Adrenal gland (tissue), 12 donors: ENCODE data around the gene TRIO. TPM values are rescaled to one million over a fixed set of nuclear protein-coding genes. Genes with fewer than 3 reads are reported as not detected.

Source experiments
- DNase-seq, 7 donors: peaks; one replicate each; pipeline ENCODE4 v3.0.0-alpha.2; 2019 to 2020
- H3K27ac ChIP-seq, 5 donors: fragments of 200-600 bp; sonication (generic) in 4 of 5; 1 replicate in 3 of 5; 2 replicates in 2 of 5; pipeline versions ENCODE4 v1.5.1 to v1.8.0; 2016 to 2020; ENCODE audit warnings: mild to moderate bottlenecking in 1 of 5
- H3K27me3 ChIP-seq: fragments of 200-600 bp; 2 replicates; pipeline ENCODE4 v1.8.0; 2021
- H3K36me3 ChIP-seq, 2 donors: fragments of 200-600 bp; replicated peaks in 1 of 2; 1 replicate in 1 of 2; 2 replicates in 1 of 2; pipeline versions ENCODE4 v1.5.1 to v1.8.0; 2018 to 2022
- H3K4me1 ChIP-seq, 2 donors: fragments of 200-600 bp; replicated peaks in 1 of 2; 1 replicate in 1 of 2; 2 replicates in 1 of 2; pipeline versions ENCODE4 v1.5.1 to v1.8.0; 2018 to 2021
- H3K4me3 ChIP-seq, 4 donors: fragments of 200-600 bp; sonication (generic) in 3 of 4; one replicate each; pipeline ENCODE4 v1.5.1; 2016 to 2018
- H3K9me3 ChIP-seq, 3 donors: fragments of 200-600 bp; sonication (generic) in 1 of 3; replicated peaks in 1 of 3; 1 replicate in 2 of 3; 2 replicates in 1 of 3; pipeline versions ENCODE4 v1.5.1 to v1.8.0; 2016 to 2021
- POLR2A ChIP-seq, 2 donors: fragments of 450-650 bp; IDR thresholded peaks; one replicate each; pipeline ENCODE4 v1.6.1; 2017; ENCODE audit warnings: antibody characterized with exemption in 2 of 2, mild to moderate bottlenecking in 2 of 2, moderate library complexity in 1 of 2
- WGBS, 4 donors: extraction: QIAGEN DNeasy Blood & Tissue Kit in 2 of 4; methylation state at CpG; one replicate each; pipeline versions ENCODE4 v1.1.5 to v1.1.7; 2013 to 2017; 5-methylcytosine and 5-hydroxymethylcytosine counted together
- intact Hi-C, 2 donors: fragments of 100-400 bp; cut with DNase I; formaldehyde crosslinking; loops; one replicate each; pipeline versions ENCODE4 v1.14.1 to v1.15.0; 2022 to 2023
- polyA plus RNA-seq, 3 donors: library from polyadenylated mRNA; stranded (reverse); fragments of 200-250 nt in 2 of 3; fragments of 350-450 nt in 1 of 3; fragmentation: Illumina TruSeq in 1 of 3; extraction: RNeasy Lipid Tissue Mini Kit (QIAGEN cat#74804) in 1 of 3; gene quantifications; one replicate each; pipeline ENCODE4 v1.2.3, GENCODE V29; 2013 to 2014
- total RNA-seq, 9 donors: library from RNA; depleted of rRNA in 4 of 9; stranded (reverse); fragments of >200 nt in 4 of 9; fragments of 120-200 nt in 1 of 9; fragmentation: NEBNext Ultra II Directional in 1 of 9; extraction: Animal tissue kit (Norgen Biotek cat#: 25700) in 1 of 9; gene quantifications; one replicate each; pipeline versions ENCODE4 v1.1.0 to v1.2.4, GENCODE V29; 2013 to 2023
- TF ChIP-seq, protein P1 (sequence below), 6 experiments: fragments of 450-650 bp in 4 of 6; fragments of 200-600 bp in 2 of 6; sonication (generic) in 1 of 6; IDR thresholded peaks; 1 replicate in 5 of 6; 2 replicates in 1 of 6; pipeline versions ENCODE4 v1.5.1 to v1.8.0; 2016 to 2021; ENCODE audit warnings: antibody characterized with exemption in 6 of 6, mild to moderate bottlenecking in 2 of 6, moderate library complexity in 1 of 6
- donor health status: healthy with polysubstance abuse.
- donor health status: Bipolar disorder and iron deficiency.
- donor health status: DM: yes; HTN: yes; CAD: no.
- donor health status: DM: no; HTN: no; CAD: no.
- donor health status: DM: no; HTN: no; CAD: no.
- donor health status: DM: yes; HTN: yes; CAD: no.

Gene TRIO
- total and polyA plus RNA-seq, 12 donors, result 27.3 to 109 (median 72.4) TPM

DNA sequence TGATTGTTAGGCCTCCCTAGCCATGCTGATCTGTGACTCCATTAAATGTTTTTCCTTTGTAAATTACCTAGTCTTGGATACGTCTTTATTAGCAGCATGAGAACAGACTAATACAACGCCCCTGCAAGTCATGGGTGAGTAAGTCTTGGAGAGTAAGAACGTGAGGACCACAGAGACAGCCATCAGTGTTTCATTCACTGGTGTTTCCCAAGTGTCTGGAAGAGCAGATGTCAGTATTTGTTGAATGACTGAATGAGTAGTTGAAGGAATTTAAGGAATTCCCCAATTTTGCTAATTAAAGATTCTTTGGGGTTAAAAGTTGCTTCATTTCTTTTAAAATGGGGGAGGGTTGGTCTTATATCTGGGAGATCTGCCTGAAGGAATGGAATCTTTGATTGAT lies 178.8 kb downstream of the TRIO start:
- no peak for TF ChIP-seq POLR2A (IDR thresholded peaks at IDR 0.05)
- TF ChIP-seq, protein P1, sequence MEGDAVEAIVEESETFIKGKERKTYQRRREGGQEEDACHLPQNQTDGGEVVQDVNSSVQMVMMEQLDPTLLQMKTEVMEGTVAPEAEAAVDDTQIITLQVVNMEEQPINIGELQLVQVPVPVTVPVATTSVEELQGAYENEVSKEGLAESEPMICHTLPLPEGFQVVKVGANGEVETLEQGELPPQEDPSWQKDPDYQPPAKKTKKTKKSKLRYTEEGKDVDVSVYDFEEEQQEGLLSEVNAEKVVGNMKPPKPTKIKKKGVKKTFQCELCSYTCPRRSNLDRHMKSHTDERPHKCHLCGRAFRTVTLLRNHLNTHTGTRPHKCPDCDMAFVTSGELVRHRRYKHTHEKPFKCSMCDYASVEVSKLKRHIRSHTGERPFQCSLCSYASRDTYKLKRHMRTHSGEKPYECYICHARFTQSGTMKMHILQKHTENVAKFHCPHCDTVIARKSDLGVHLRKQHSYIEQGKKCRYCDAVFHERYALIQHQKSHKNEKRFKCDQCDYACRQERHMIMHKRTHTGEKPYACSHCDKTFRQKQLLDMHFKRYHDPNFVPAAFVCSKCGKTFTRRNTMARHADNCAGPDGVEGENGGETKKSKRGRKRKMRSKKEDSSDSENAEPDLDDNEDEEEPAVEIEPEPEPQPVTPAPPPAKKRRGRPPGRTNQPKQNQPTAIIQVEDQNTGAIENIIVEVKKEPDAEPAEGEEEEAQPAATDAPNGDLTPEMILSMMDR (IDR thresholded peaks at IDR 0.05), result no peak
- intact Hi-C loops, result no loop called here
- H3K4me1 ChIP-seq, result no peaks in the 10 kb centered on the region

DNA sequence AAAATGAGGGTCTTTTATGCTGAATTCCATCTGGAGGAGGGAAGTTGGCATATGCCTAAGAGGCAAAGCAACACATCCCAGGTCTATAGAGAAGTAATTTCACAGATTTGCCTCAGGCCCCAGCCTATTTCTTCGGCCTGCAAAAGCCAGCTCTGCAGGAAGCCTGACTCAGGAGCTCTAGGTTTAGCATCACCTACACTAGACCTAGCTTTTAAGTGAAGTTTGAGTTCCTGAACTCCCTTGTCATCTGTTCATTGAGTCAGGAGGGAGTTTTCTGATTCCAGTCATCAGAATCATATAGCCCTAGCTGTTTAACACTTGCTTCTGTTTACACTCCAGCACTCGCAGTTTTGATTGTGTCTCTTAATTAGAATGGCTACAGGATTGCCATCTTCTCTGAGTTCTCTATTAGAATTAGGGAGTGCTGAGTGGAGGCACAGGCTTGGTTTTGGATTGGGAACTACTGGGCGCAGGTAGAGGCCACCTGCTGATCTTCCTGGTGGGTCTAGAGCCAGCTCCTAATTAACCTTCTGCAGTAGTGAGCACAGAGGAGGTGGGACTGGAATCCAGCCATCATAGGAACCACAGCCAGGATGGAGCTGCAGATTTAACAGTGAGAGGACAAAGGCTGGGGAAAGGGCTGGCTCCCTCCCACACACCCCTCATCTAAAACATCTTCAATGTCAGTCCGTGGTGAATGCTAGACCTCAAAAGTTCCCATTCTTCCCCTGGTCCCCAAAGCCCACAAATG lies 179.5 kb downstream of the TRIO start:
- DNase-seq, result no peak
- Histone ChIP-seq H3K27ac (no peak overlapping the region), H3K4me1 (no peaks in the 10 kb centered on the region), H3K36me3 (peaks cover 0 to 1% of the 10 kb centered on the region in 2 donors), H3K4me3 (no peak overlapping the region), H3K27me3 (no peaks in the 10 kb centered on the region), H3K9me3 (no peaks in the 10 kb centered on the region)
- TF ChIP-seq, protein P1 (IDR thresholded peaks at IDR 0.05), result no peak
- no peak for TF ChIP-seq POLR2A (IDR thresholded peaks at IDR 0.05)
- 75 to 92% (median 82%) methylated on average over 4 of the region's 4 CpGs for WGBS, 4 donors
- intact Hi-C loops, result no loop called here

More for the DNA sequence above, 178.8 kb downstream of the TRIO start:
- no peak overlapping the region for H3K4me3 ChIP-seq
- 95 to 99% (median 98%) methylated on average over 3 of the region's 3 CpGs for WGBS, 4 donors
- H3K9me3 ChIP-seq, result no peaks in the 10 kb centered on the region
- H3K36me3 ChIP-seq, result peaks cover 0 to 8% of the 10 kb centered on the region in 2 donors
- DNase-seq, result no peak
- H3K27ac ChIP-seq, result no peak overlapping the region
- H3K27me3 ChIP-seq, result no peaks in the 10 kb centered on the region

DNA sequence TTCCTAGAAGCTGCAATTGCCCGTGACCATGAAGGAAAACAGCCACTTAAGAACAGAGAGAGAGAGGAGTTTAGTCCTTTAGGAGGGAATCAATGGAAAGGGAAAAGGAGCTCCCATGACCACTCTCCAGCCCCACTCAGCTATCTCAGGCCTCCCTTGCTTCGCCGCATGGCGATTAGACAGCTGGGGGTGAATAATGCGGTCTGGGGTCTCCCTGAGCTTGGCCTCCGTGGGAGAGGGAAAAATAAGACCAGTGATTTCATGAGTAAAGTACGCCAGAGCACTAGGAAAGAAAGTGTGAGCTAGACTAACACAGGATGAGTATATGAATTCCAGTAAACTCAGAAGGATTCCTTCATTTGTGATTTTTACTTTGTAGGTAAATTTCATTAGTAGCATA lies 180.3 kb downstream of the TRIO start:
- TF ChIP-seq POLR2A (IDR thresholded peaks at IDR 0.05), result no peak
- TF ChIP-seq, protein P1 (IDR thresholded peaks at IDR 0.05), result no peak

DNA sequence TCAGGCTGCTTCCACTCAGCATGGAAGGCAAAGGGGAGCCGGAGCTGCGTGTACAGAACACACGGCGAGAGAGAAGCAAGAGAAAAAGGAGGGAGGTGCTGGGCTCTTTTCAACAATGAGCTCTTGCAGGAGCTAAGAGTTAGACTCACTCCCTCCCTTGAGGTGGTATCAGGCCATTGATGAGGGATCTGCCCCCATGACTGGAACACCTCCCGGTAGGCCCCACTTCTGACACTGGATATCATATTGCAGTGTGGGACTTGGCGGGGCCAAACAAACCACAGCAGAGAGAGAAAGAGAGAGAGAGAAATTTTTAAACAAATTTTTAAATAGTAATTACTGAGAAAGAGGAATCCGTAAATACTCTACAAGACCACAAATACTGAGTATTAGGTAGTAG lies 182.2 kb downstream of the TRIO start:
- DNase-seq, result no peak
- peaks cover 0 to under 1% of the 10 kb centered on the region in 2 donors for H3K36me3 ChIP-seq
- H3K9me3 ChIP-seq, result no peaks in the 10 kb centered on the region
- intact Hi-C loops, result no loop called here
- no peaks in the 10 kb centered on the region for H3K27me3 ChIP-seq
- H3K4me3 ChIP-seq, result no peak overlapping the region
- H3K4me1 ChIP-seq, result no peaks in the 10 kb centered on the region
- TF ChIP-seq, protein P1 (IDR thresholded peaks at IDR 0.05), result no peak
- no peak for TF ChIP-seq POLR2A (IDR thresholded peaks at IDR 0.05)
- 89 to 96% (median 91%) methylated on average over 7 of the region's 7 CpGs for WGBS, 4 donors
- no peak overlapping the region for H3K27ac ChIP-seq

More for the DNA sequence above, 180.3 kb downstream of the TRIO start:
- Histone ChIP-seq H3K27me3 (no peaks in the 10 kb centered on the region), H3K4me3 (no peak overlapping the region), H3K27ac (no peak overlapping the region), H3K4me1 (no peaks in the 10 kb centered on the region), H3K36me3 (no peaks in the 10 kb centered on the region), H3K9me3 (no peaks in the 10 kb centered on the region)
- intact Hi-C loops, result no loop called here
- DNase-seq, result no peak
- WGBS, 4 donors, result 91 to 98% (median 96%) methylated on average over 7 of the region's 7 CpGs
